Left ventricle myocardium inferior (tissue), 1 donor: ENCODE results near the gene DOC2B. TPM values are rescaled to one million over a fixed set of nuclear protein-coding genes. Genes with fewer than 3 reads are reported as not detected.
A peak's percentile ranks its signal among the peaks of the same experiment; 100 is the strongest.

Experiments used
- DNase-seq: peaks from one replicate; pipeline ENCODE4 v3.0.0-alpha.2; 2020
- H3K27ac ChIP-seq: fragments of 200-600 bp; replicated peaks from 2 replicates; pipeline ENCODE4 v1.8.0; 2021
- H3K27me3 ChIP-seq: fragments of 200-600 bp; 2 replicates; pipeline ENCODE4 v1.8.0; 2021; ENCODE audit warnings: low read depth
- H3K36me3 ChIP-seq: fragments of 200-600 bp; 2 replicates; pipeline ENCODE4 v1.8.0; 2021
- H3K4me1 ChIP-seq: fragments of 200-600 bp; 2 replicates; pipeline ENCODE4 v1.8.0; 2021
- H3K4me3 ChIP-seq: fragments of 200-600 bp; 2 replicates; pipeline ENCODE4 v1.8.0; 2021; ENCODE audit warnings: mild to moderate bottlenecking, moderate library complexity
- H3K9me3 ChIP-seq: fragments of 200-600 bp; replicated peaks from 2 replicates; pipeline ENCODE4 v1.8.0; 2021
- CTCF ChIP-seq: fragments of 200-600 bp; IDR thresholded peaks from 2 replicates; pipeline ENCODE4 v1.8.0; 2021; ENCODE audit warnings: antibody characterized with exemption, mild to moderate bottlenecking, borderline replicate concordance
- intact Hi-C: fragments of 100-400 bp; cut with micrococcal nuclease; formaldehyde crosslinking; loops from one replicate; pipeline ENCODE4 v1.11.0; 2022
- total RNA-seq: library from RNA; stranded (reverse); fragmentation: NEBNext Ultra II Directional; extraction: Animal tissue kit (Norgen Biotek cat#: 25700); gene quantifications from one replicate; pipeline ENCODE4 v1.2.1, GENCODE V29; 2021
- donor health status: DM: no; HTN: yes; CAD: no; lungs with severe emphysema.

DOC2B gene
- total RNA-seq, 1 donor from 2014 or later = 2.7 TPM

- Histone ChIP-seq H3K27ac (no peak overlapping the region), H3K9me3 (no peaks in the 10 kb centered on the region), H3K4me3 (no peak overlapping the region), H3K36me3 (peaks cover 9% of the 10 kb centered on the region), H3K27me3 (peaks cover 5% of the 10 kb centered on the region), H3K4me1 (peaks cover 15% of the 10 kb centered on the region)
- DNase-seq = peak; percentile 4
- intact Hi-C loops = no loop called here
- TF ChIP-seq CTCF = no peak
Measured at GRCh38 chr17:148757-149156, 32.7 kb downstream of the DOC2B start.

- H3K9me3 ChIP-seq = no peaks in the 10 kb centered on the region
- intact Hi-C loops = no loop called here
- peak; percentile 5 for DNase-seq
Measured at GRCh38 chr17:147796-148740, 33.4 kb downstream of the DOC2B start.

GRCh38 chr17:146983-147761, 34.3 kb downstream of the DOC2B start:
- intact Hi-C loops = no loop called here
- peak; percentile 10 for DNase-seq
- no peak overlapping the region for H3K27ac ChIP-seq
- no peaks in the 10 kb centered on the region for H3K36me3 ChIP-seq
- no peak overlapping the region for H3K4me3 ChIP-seq
- H3K9me3 ChIP-seq = no peaks in the 10 kb centered on the region
- H3K27me3 ChIP-seq = peaks cover 5% of the 10 kb centered on the region
- H3K4me1 ChIP-seq = peaks cover 19% of the 10 kb centered on the region
- TF ChIP-seq CTCF = no peak

More at GRCh38 chr17:147796-148740, 33.4 kb downstream of the DOC2B start:
- H3K36me3 ChIP-seq = peaks cover 2% of the 10 kb centered on the region
- no peak for TF ChIP-seq CTCF
- no peak overlapping the region for H3K4me3 ChIP-seq
- H3K27ac ChIP-seq = no peak overlapping the region
- peaks cover 5% of the 10 kb centered on the region for H3K27me3 ChIP-seq
- peaks cover 19% of the 10 kb centered on the region for H3K4me1 ChIP-seq

GRCh38 chr17:146546-146945, 34.9 kb downstream of the DOC2B start:
- intact Hi-C loops = no loop called here
- Histone ChIP-seq H3K27me3 (peaks cover 5% of the 10 kb centered on the region), H3K4me3 (no peak overlapping the region), H3K36me3 (no peaks in the 10 kb centered on the region), H3K27ac (no peak overlapping the region), H3K4me1 (peaks cover 19% of the 10 kb centered on the region), H3K9me3 (no peaks in the 10 kb centered on the region)
- TF ChIP-seq CTCF = no peak
- peak; percentile 6 for DNase-seq

- DNase-seq = peak; percentile 12
- intact Hi-C loops = no loop called here
- peaks cover 5% of the 10 kb centered on the region for H3K27me3 ChIP-seq
- peaks cover 19% of the 10 kb centered on the region for H3K4me1 ChIP-seq
- H3K4me3 ChIP-seq = no peak overlapping the region
- H3K9me3 ChIP-seq = no peaks in the 10 kb centered on the region
- H3K36me3 ChIP-seq = no peaks in the 10 kb centered on the region
- no peak for TF ChIP-seq CTCF
- H3K27ac ChIP-seq = no peak overlapping the region
Measured at GRCh38 chr17:145671-146541, 35.5 kb downstream of the DOC2B start.
